ENCODE measurements around the gene ELMO1. TPM values are rescaled to one million over a fixed set of nuclear protein-coding genes. Genes with fewer than 3 reads are reported as not detected.

The ELMO1 gene
- total and polyA plus RNA-seq, 2 experiments from 2014 or later: 9.6 to 10.8 TPM

- Histone ChIP-seq H3K27ac (no peak overlapping the region), H3K4me1 (ENCODE audit: low read depth) (peaks cover 4% of the 10 kb centered on the region), H3K27me3 (no peaks in the 10 kb centered on the region), H3K9me3 (ENCODE audit: low read depth) (no peaks in the 10 kb centered on the region), H3K4me3 (no peak overlapping the region), H3K36me3 (no peaks in the 10 kb centered on the region)
- DNase-seq (ENCODE audit: low read depth in 1 of 2, low spot score in 1 of 2): no peak
- TF ChIP-seq, protein P1, sequence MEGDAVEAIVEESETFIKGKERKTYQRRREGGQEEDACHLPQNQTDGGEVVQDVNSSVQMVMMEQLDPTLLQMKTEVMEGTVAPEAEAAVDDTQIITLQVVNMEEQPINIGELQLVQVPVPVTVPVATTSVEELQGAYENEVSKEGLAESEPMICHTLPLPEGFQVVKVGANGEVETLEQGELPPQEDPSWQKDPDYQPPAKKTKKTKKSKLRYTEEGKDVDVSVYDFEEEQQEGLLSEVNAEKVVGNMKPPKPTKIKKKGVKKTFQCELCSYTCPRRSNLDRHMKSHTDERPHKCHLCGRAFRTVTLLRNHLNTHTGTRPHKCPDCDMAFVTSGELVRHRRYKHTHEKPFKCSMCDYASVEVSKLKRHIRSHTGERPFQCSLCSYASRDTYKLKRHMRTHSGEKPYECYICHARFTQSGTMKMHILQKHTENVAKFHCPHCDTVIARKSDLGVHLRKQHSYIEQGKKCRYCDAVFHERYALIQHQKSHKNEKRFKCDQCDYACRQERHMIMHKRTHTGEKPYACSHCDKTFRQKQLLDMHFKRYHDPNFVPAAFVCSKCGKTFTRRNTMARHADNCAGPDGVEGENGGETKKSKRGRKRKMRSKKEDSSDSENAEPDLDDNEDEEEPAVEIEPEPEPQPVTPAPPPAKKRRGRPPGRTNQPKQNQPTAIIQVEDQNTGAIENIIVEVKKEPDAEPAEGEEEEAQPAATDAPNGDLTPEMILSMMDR (IDR thresholded peaks at IDR 0.05; ENCODE audit: low read depth, low read length): no peak
Measured at GRCh38 chr7:37068902-37069301, 379.8 kb downstream of the ELMO1 start.

- Histone ChIP-seq H3K4me3 (no peak overlapping the region), H3K9me3 (ENCODE audit: low read depth) (no peaks in the 10 kb centered on the region), H3K27ac (no peak overlapping the region), H3K27me3 (no peaks in the 10 kb centered on the region), H3K36me3 (no peaks in the 10 kb centered on the region), H3K4me1 (ENCODE audit: low read depth) (peaks cover 4% of the 10 kb centered on the region)
- DNase-seq (ENCODE audit: low read depth in 1 of 2, low spot score in 1 of 2): peak in 1 of 2 donors; percentile 45
- TF ChIP-seq, protein P1 (IDR thresholded peaks at IDR 0.05; ENCODE audit: low read depth, low read length): no peak
Measured at GRCh38 chr7:37068038-37068437, 380.6 kb downstream of the ELMO1 start.

GRCh38 chr7:37065779-37066271 is 382.8 kb downstream of the ELMO1 start:
- Histone ChIP-seq H3K9me3 (ENCODE audit: low read depth) (no peaks in the 10 kb centered on the region), H3K36me3 (no peaks in the 10 kb centered on the region), H3K27me3 (no peaks in the 10 kb centered on the region), H3K27ac (no peak overlapping the region), H3K4me3 (no peak overlapping the region), H3K4me1 (ENCODE audit: low read depth) (peaks cover 4% of the 10 kb centered on the region)
- DNase-seq (ENCODE audit: low read depth in 1 of 2, low spot score in 1 of 2): peak in 1 of 2 donors; percentile 41
- TF ChIP-seq, protein P1 (IDR thresholded peaks at IDR 0.05; ENCODE audit: low read depth, low read length): no peak

- Histone ChIP-seq H3K27me3 (no peaks in the 10 kb centered on the region), H3K27ac (no peak overlapping the region), H3K4me3 (no peak overlapping the region), H3K36me3 (no peaks in the 10 kb centered on the region), H3K4me1 (ENCODE audit: low read depth) (no peaks in the 10 kb centered on the region), H3K9me3 (ENCODE audit: low read depth) (no peaks in the 10 kb centered on the region)
- TF ChIP-seq, protein P1 (IDR thresholded peaks at IDR 0.05; ENCODE audit: low read depth, low read length): no peak
- DNase-seq (ENCODE audit: low read depth in 1 of 2, low spot score in 1 of 2): peak in 1 of 2 donors; percentile 3
Measured at GRCh38 chr7:37062560-37062859, 386.2 kb downstream of the ELMO1 start.

- TF ChIP-seq, protein P1 (IDR thresholded peaks at IDR 0.05; ENCODE audit: low read depth, low read length): no peak
- no peaks in the 10 kb centered on the region for H3K27me3 ChIP-seq
- DNase-seq (ENCODE audit: low read depth in 1 of 2, low spot score in 1 of 2): no peak
- H3K9me3 ChIP-seq (ENCODE audit: low read depth): no peaks in the 10 kb centered on the region
- no peak overlapping the region for H3K27ac ChIP-seq
- H3K36me3 ChIP-seq: no peaks in the 10 kb centered on the region
- no peaks in the 10 kb centered on the region for H3K4me1 ChIP-seq (ENCODE audit: low read depth)
- H3K4me3 ChIP-seq: no peak overlapping the region
Measured at GRCh38 chr7:37061849-37062559, 386.7 kb downstream of the ELMO1 start.
